A673 (cell line): ENCODE data around the gene ADK.

Source experiments
- CTCF ChIP-seq: fragments of 300-800, 200-600 bp; sonication (generic); conservative IDR thresholded peaks from 2 replicates; pipeline ENCODE4 v1.5.1; 2017; ENCODE audit warnings: low read depth, mild to moderate bottlenecking, antibody characterized with exemption, low read length, moderate library complexity, mixed read lengths
- EZH2 ChIP-seq: fragments of 200-600 bp; sonication (generic); IDR thresholded peaks from 2 replicates; pipeline ENCODE4 v1.6.1; 2017; ENCODE audit warnings: borderline replicate concordance, low read depth, mild to moderate bottlenecking, mixed read lengths, antibody characterized with exemption, low read length; ENCODE audit not compliant: poor library complexity, severe bottlenecking

GRCh38 chr10:74238031-74238431 is 87.0 kb downstream of the ADK start:
- TF ChIP-seq EZH2 (no peak), CTCF (no peak)
